Astrocyte (in vitro differentiated cells and primary cell): Measurements from ENCODE around the gene GABRE. TPM values are rescaled to one million over a fixed set of nuclear protein-coding genes. Genes with fewer than 3 reads are reported as not detected.

Source experiments
- DNase-seq: peaks from one replicate; pipeline ENCODE4 v3.0.0-alpha.2; 2010; ENCODE audit warnings: low read depth
- FAIRE-seq: peaks from 2 replicates; lab custom pipeline; 2011; peaks lifted over from hg19 to GRCh38; lab: Jason Lieb, UNC
- H2AFZ ChIP-seq: 2 replicates; pipeline ENCODE4 v1.6.0; 2012; ENCODE audit warnings: low read depth, low read length, inconsistent platforms
- H3K27ac ChIP-seq: 2 replicates; pipeline ENCODE4 v1.5.1; 2011; ENCODE audit warnings: low read depth, low read length, inconsistent platforms
- H3K27me3 ChIP-seq: 2 replicates; pipeline ENCODE4 v1.6.0; 2011; ENCODE audit warnings: low read length, inconsistent platforms; ENCODE audit not compliant: insufficient read depth
- H3K36me3 ChIP-seq: 2 replicates; pipeline ENCODE4 v1.5.1; 2011; ENCODE audit warnings: low read length, inconsistent platforms; ENCODE audit not compliant: insufficient read depth
- H3K4me1 ChIP-seq: 2 replicates; pipeline ENCODE4 v1.5.1; 2011; ENCODE audit warnings: low read length, inconsistent platforms; ENCODE audit not compliant: insufficient read depth
- H3K4me2 ChIP-seq: 2 replicates; pipeline ENCODE4 v1.6.0; 2012; ENCODE audit warnings: low read length, inconsistent platforms
- H3K4me3 ChIP-seq: 2 replicates; pipeline ENCODE4 v1.5.1; 2011; ENCODE audit warnings: low read depth, mild to moderate bottlenecking, low read length, inconsistent platforms; ENCODE audit not compliant: insufficient read depth
- H3K79me2 ChIP-seq: 2 replicates; pipeline ENCODE4 v1.6.0; 2012; ENCODE audit warnings: mild to moderate bottlenecking, low read length, inconsistent platforms; ENCODE audit not compliant: insufficient read depth
- H3K9ac ChIP-seq: 2 replicates; pipeline ENCODE4 v1.6.0; 2012; ENCODE audit warnings: mild to moderate bottlenecking, low read length, inconsistent platforms
- H3K9me3 ChIP-seq: 2 replicates; pipeline ENCODE4 v1.5.1; 2012; ENCODE audit warnings: low read depth, mild to moderate bottlenecking, low read length, inconsistent platforms; ENCODE audit not compliant: insufficient read depth
- H4K20me1 ChIP-seq: 2 replicates; pipeline ENCODE4 v1.6.0; 2012; ENCODE audit warnings: low read length, inconsistent platforms; ENCODE audit not compliant: insufficient read depth
- H3K27ac Mint-ChIP-seq: one replicate; pipeline ENCODE4 v1.8.0; 2021; ENCODE audit warnings: mild to moderate bottlenecking, mixed read lengths; ENCODE audit not compliant: unreplicated experiment
- H3K27me3 Mint-ChIP-seq: one replicate; pipeline ENCODE4 v1.8.0; 2021; ENCODE audit warnings: low read depth, mixed read lengths; ENCODE audit not compliant: unreplicated experiment
- H3K36me3 Mint-ChIP-seq: one replicate; pipeline ENCODE4 v1.8.0; 2021; ENCODE audit warnings: low read depth, mixed read lengths; ENCODE audit not compliant: unreplicated experiment
- H3K4me1 Mint-ChIP-seq: one replicate; pipeline ENCODE4 v1.8.0; 2021; ENCODE audit warnings: low read depth, mixed read lengths; ENCODE audit not compliant: unreplicated experiment
- H3K4me3 Mint-ChIP-seq: one replicate; pipeline ENCODE4 v1.8.0; 2021; ENCODE audit warnings: mild to moderate bottlenecking, moderate library complexity, mixed read lengths; ENCODE audit not compliant: unreplicated experiment
- H3K9me3 Mint-ChIP-seq: one replicate; pipeline ENCODE4 v1.8.0; 2021; ENCODE audit warnings: mild to moderate bottlenecking, mixed read lengths; ENCODE audit not compliant: unreplicated experiment
- CTCF ChIP-seq: IDR thresholded peaks from 2 replicates; pipeline ENCODE4 v1.5.1; 2011; ENCODE audit warnings: low read depth, mild to moderate bottlenecking, inconsistent platforms, low read length, moderate library complexity; ENCODE audit not compliant: insufficient read depth
- EZH2 ChIP-seq: IDR thresholded peaks from 2 replicates; pipeline ENCODE4 v1.6.1; 2012; ENCODE audit warnings: mild to moderate bottlenecking, low read length, inconsistent platforms; ENCODE audit not compliant: insufficient read depth
- total RNA-seq: library from RNA; stranded (reverse); gene quantifications from 2 replicates; pipeline ENCODE4 v1.2.1, GENCODE V29; 2021

GABRE gene
- total RNA-seq, 1 donor from 2014 or later: 1.8 TPM

GRCh38 chrX:151994476-151994875 lies 20.0 kb upstream of the GABRE start:
- Histone ChIP-seq H3K4me2 (no peak overlapping the region), H3K79me2 (no peaks in the 10 kb centered on the region), H2AFZ (no peak overlapping the region), H4K20me1 (no peaks in the 10 kb centered on the region), H3K27me3 (no peaks in the 10 kb centered on the region), H3K9ac (no peak overlapping the region), H3K36me3 (no peaks in the 10 kb centered on the region), H3K27ac (no peak overlapping the region), H3K4me3 (no peak overlapping the region), H3K9me3 (no peaks in the 10 kb centered on the region), H3K4me1 (peaks cover 2% of the 10 kb centered on the region)
- FAIRE-seq (peak; percentile 69), DNase-seq (no peak)
- Mint-ChIP-seq H3K9me3 (no peaks in the 10 kb centered on the region), H3K4me1 (no peaks in the 10 kb centered on the region), H3K36me3 (no peaks in the 10 kb centered on the region), H3K27me3 (no peaks in the 10 kb centered on the region), H3K27ac (no peak overlapping the region), H3K4me3 (no peak overlapping the region)
- no peak for TF ChIP-seq CTCF
- no peak for TF ChIP-seq EZH2

- Histone ChIP-seq H3K27me3 (no peaks in the 10 kb centered on the region), H3K4me2 (no peak overlapping the region), H3K27ac (no peak overlapping the region), H2AFZ (no peak overlapping the region), H3K9ac (no peak overlapping the region), H4K20me1 (no peaks in the 10 kb centered on the region), H3K79me2 (no peaks in the 10 kb centered on the region), H3K9me3 (no peaks in the 10 kb centered on the region), H3K4me3 (no peak overlapping the region), H3K36me3 (no peaks in the 10 kb centered on the region), H3K4me1 (peaks cover 29% of the 10 kb centered on the region)
- peaks cover 23% of the 10 kb centered on the region for H3K4me1 Mint-ChIP-seq
- no peaks in the 10 kb centered on the region for H3K36me3 Mint-ChIP-seq
- no peaks in the 10 kb centered on the region for H3K27me3 Mint-ChIP-seq
- no peak overlapping the region for H3K4me3 Mint-ChIP-seq
- peaks cover 2% of the 10 kb centered on the region for H3K9me3 Mint-ChIP-seq
- TF ChIP-seq CTCF (no peak), EZH2 (no peak)
- DNase-seq (no peak), FAIRE-seq (no peak)
- H3K27ac Mint-ChIP-seq: no peak overlapping the region
Measured at GRCh38 chrX:151988706-151989299, 14.3 kb upstream of the GABRE start.

- H3K4me1 Mint-ChIP-seq: peaks cover 23% of the 10 kb centered on the region
- TF ChIP-seq EZH2: no peak
- TF ChIP-seq CTCF: no peak
- no peaks in the 10 kb centered on the region for H3K36me3 Mint-ChIP-seq
- Histone ChIP-seq H3K36me3 (no peaks in the 10 kb centered on the region), H3K9me3 (no peaks in the 10 kb centered on the region), H2AFZ (no peak overlapping the region), H3K4me2 (peak overlapping the region; percentile 39), H3K4me3 (no peak overlapping the region), H3K79me2 (no peaks in the 10 kb centered on the region), H3K9ac (no peak overlapping the region), H3K27me3 (no peaks in the 10 kb centered on the region), H4K20me1 (no peaks in the 10 kb centered on the region), H3K27ac (no peak overlapping the region), H3K4me1 (peaks cover 41% of the 10 kb centered on the region)
- H3K27me3 Mint-ChIP-seq: no peaks in the 10 kb centered on the region
- DNase-seq (no peak), FAIRE-seq (no peak)
- H3K9me3 Mint-ChIP-seq: peaks cover 2% of the 10 kb centered on the region
- H3K4me3 Mint-ChIP-seq: no peak overlapping the region
- H3K27ac Mint-ChIP-seq: no peak overlapping the region
Measured at GRCh38 chrX:151987108-151987507, 12.6 kb upstream of the GABRE start.
